ENCODE measurements around the gene UBALD2.

DNA sequence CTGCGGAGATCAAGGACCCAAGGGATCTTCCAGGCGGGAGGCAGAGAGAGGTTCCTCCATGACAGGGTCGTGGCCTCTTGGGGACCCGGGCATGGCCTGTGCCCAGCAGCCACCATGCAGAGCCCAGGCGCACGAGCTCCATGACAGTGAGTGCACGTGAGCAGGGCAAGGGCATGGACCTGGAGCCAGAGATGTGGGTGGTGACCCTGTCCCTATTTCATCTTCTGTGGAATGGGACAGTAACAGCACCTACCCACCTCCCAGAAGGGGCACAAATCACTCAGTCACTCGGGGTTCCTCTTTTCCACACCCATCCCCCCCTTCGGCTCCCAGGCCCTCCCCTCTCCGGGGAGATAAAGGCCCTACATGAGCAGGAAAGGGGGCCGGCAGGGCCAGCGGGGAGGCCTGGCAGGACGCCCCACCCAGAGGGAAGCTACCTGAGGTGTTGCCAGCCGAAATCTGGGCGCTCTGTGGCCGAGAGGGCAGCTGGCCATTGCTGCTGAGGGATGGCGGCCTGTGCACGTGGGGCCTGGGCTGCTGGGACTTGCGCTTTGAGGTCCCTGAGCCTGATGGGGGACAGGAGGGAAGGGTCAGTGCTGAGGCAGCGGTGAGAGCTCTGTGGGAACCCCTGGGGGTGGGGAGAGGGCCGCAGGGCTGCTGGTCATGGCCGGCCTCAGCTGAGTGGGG, 10.4 kb downstream of the UBALD2 start:
- TF ChIP-seq, protein P1, sequence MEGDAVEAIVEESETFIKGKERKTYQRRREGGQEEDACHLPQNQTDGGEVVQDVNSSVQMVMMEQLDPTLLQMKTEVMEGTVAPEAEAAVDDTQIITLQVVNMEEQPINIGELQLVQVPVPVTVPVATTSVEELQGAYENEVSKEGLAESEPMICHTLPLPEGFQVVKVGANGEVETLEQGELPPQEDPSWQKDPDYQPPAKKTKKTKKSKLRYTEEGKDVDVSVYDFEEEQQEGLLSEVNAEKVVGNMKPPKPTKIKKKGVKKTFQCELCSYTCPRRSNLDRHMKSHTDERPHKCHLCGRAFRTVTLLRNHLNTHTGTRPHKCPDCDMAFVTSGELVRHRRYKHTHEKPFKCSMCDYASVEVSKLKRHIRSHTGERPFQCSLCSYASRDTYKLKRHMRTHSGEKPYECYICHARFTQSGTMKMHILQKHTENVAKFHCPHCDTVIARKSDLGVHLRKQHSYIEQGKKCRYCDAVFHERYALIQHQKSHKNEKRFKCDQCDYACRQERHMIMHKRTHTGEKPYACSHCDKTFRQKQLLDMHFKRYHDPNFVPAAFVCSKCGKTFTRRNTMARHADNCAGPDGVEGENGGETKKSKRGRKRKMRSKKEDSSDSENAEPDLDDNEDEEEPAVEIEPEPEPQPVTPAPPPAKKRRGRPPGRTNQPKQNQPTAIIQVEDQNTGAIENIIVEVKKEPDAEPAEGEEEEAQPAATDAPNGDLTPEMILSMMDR (IDR thresholded peaks at IDR 0.05) = no peak
- TF ChIP-seq POLR2A (IDR thresholded peaks at IDR 0.05) = no peak
